Skeletal muscle satellite cell (primary cell): ENCODE results near the gene RAN.
"Not testable (repeated sequence)": the region's sequence is repeated elsewhere in the genome, so short reads cannot be mapped to it uniquely, and the experiment has no call there.

Experiments
- H3K27me3 ChIP-seq: 2 replicates; pipeline ENCODE4 v1.7.0; 2013; ENCODE audit warnings: low read length; ENCODE audit not compliant: control insufficient read depth, insufficient read depth
- H3K36me3 ChIP-seq: 2 replicates; pipeline ENCODE4 v1.7.0; 2013; ENCODE audit warnings: mild to moderate bottlenecking, control low read depth, low read length; ENCODE audit not compliant: insufficient read depth
- H3K4me1 ChIP-seq: 2 replicates; pipeline ENCODE4 v1.7.0; 2013; ENCODE audit warnings: low read length; ENCODE audit not compliant: control insufficient read depth, insufficient read depth
- H3K4me2 ChIP-seq: 2 replicates; pipeline ENCODE4 v1.7.0; 2013; ENCODE audit warnings: mild to moderate bottlenecking, low read length
- H3K4me3 ChIP-seq: 2 replicates; pipeline ENCODE4 v1.7.0; 2013; ENCODE audit warnings: low read length
- H3K9ac ChIP-seq: 2 replicates; pipeline ENCODE4 v1.7.0; 2013; ENCODE audit warnings: mild to moderate bottlenecking, low read depth, low read length, moderate library complexity
- H3K9me3 ChIP-seq: replicated peaks from 2 replicates; pipeline ENCODE4 v1.7.0; 2013; ENCODE audit warnings: mild to moderate bottlenecking, control low read depth, low read length

The RAN gene

DNA sequence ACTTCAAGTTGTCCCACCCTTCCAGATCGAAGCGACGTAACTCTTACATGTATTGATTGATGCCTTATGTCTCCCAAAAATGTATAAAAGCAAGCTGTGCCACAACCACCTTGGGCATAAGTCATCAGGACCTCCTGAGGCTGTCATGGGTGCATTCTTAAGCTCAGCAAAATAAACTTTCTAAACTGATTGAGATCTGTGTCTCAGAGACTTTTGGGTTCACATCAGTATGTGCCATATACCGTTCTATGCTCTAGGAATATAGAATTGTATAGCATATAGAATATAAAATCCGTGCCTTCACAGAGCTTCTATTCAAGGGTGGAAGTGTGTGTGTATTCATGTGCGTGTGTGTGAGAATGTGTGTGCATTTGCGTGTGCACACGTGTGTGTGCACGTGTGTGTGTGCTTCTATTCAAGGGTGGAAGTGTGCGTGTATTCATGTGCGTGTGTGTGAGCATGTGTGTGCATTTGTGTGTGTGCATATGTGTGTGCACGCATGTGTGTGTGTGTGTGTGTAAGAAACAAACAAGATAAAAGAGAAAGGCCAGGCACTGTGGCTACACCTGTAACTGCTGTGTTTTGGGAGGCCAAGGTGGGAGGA is 21.3 kb upstream of the RAN start:
- H3K27me3 ChIP-seq, result peaks cover 22% of the 10 kb centered on the region
- H3K9ac ChIP-seq, result no peak overlapping the region
- H3K36me3 ChIP-seq, result no peaks in the 10 kb centered on the region
- H3K4me3 ChIP-seq, result no peak overlapping the region
- no peaks in the 10 kb centered on the region for H3K9me3 ChIP-seq
- H3K4me2 ChIP-seq, result no peak overlapping the region
- peaks cover 17% of the 10 kb centered on the region for H3K4me1 ChIP-seq

DNA sequence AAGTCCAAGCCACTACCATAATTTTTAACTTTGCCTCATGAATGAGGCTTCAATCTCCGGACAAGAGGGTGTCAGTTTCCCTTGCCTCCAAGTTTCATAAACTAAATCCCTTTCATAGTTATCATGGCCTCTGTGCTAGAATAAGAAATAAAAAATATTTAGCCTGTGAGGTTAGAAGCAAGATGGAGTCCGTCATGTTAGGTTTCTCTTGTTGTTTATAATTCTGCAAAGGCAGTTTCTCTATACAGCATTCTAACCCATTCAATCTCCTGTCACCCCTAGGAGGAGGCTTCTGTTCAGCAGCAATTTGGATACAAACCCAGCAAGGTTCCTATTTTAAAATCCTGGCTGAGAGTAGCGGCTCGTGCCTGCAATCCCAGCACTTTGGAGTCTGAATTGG is 15.8 kb upstream of the RAN start:
- no peaks in the 10 kb centered on the region for H3K9me3 ChIP-seq

DNA sequence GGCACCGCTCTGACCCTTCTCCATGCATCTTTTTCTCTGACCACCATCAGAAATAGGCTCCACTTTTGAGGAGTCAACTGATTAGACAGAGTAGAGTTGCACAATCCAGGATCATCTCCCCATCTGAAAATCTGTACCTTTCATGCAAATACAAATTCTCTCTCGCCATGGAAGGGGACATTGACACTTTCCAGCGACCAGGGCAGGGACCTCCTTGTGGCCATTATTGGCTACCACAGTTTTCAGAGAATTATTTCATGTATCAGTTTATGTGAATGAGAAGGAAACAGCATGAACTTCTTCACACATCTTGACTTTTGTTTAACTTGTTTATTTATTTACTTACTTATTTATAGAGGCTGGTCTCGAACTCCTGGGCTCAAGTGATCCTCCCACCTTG is 13.8 kb upstream of the RAN start:
- Histone ChIP-seq H3K4me1 (no peaks in the 10 kb centered on the region), H3K9ac (no peak overlapping the region), H3K4me3 (no peak overlapping the region)

More for the DNA sequence above, 15.8 kb upstream of the RAN start:
- Histone ChIP-seq H3K4me3 (no peak overlapping the region), H3K9ac (no peak overlapping the region), H3K27me3 (peaks cover 22% of the 10 kb centered on the region), H3K4me1 (no peaks in the 10 kb centered on the region), H3K4me2 (no peak overlapping the region), H3K36me3 (no peaks in the 10 kb centered on the region)

DNA sequence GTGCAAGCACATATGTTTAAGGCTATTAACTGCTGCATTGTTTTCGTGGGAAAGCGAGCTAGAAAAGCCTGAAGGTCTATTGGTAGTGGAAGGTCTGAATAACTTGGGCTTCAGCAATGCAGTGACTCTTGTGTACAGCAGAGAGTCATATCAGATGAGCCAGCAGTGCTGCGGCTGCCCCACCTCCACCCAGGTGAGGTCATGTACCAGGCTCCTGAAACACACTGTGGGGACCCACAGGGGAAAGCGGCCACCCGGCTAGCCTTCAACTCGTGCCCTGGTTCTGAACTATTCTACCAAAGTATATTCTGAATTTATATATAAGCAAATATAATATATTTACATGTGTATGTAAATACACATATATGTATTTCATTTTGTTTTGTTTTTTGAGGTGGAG is 12.7 kb upstream of the RAN start:
- Histone ChIP-seq H3K9me3 (no peaks in the 10 kb centered on the region), H3K4me2 (no peak overlapping the region), H3K9ac (no peak overlapping the region), H3K4me3 (no peak overlapping the region), H3K27me3 (peaks cover 5% of the 10 kb centered on the region), H3K4me1 (no peaks in the 10 kb centered on the region), H3K36me3 (no peaks in the 10 kb centered on the region)

More for the DNA sequence above, 13.8 kb upstream of the RAN start:
- Histone ChIP-seq H3K27me3 (peaks cover 15% of the 10 kb centered on the region), H3K9me3 (no peaks in the 10 kb centered on the region), H3K36me3 (no peaks in the 10 kb centered on the region), H3K4me2 (no peak overlapping the region)

DNA sequence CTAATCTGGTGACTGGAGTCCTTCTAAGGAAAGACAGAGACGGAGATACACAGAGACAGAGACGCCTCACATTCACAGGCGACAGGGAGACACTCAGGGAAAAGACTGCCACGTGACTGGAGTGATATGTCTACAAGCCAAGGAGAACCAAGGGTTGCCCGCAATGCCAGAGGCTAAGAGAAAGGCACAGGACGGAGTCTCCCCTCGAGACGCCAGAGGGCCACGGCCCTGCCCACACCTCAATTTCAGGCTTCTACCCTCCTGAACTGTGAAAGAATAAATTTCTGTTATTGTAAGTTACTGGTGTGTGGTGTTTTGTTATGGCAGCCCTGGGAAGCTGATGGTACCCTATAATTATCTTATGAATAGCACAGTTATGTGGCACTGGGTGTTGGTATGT is 11.6 kb upstream of the RAN start:
- H3K9me3 ChIP-seq, result no peaks in the 10 kb centered on the region
- H3K4me2 ChIP-seq, result no peak overlapping the region
- H3K4me3 ChIP-seq, result no peak overlapping the region
- H3K9ac ChIP-seq, result no peak overlapping the region
- H3K27me3 ChIP-seq, result no peaks in the 10 kb centered on the region
- H3K36me3 ChIP-seq, result no peaks in the 10 kb centered on the region
- H3K4me1 ChIP-seq, result no peaks in the 10 kb centered on the region

DNA sequence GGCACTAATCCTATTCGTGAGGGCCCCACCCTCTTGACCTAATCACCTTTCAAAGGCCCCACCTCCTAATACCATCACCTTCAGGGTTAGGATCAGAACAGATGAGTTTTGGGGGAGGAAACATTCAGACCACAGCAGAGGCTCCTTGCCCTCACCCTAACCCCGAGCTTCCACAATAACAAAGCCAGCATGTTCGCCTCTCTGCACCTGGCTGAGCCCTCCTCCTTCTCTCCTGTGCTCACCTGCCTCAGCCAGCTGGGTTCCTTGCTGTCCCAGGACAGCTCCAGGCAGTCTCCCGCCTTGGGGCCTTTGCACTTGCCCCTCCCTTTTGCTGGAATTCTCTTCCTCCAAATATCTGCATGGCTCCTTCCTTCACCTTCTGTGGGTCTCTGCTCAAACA is 9.7 kb upstream of the RAN start:
- H3K4me1 ChIP-seq, result no peaks in the 10 kb centered on the region
- no peaks in the 10 kb centered on the region for H3K27me3 ChIP-seq
- no peak overlapping the region for H3K4me3 ChIP-seq
- H3K36me3 ChIP-seq, result no peaks in the 10 kb centered on the region
- no peaks in the 10 kb centered on the region for H3K9me3 ChIP-seq
- H3K9ac ChIP-seq, result no peak overlapping the region
- no peak overlapping the region for H3K4me2 ChIP-seq

DNA sequence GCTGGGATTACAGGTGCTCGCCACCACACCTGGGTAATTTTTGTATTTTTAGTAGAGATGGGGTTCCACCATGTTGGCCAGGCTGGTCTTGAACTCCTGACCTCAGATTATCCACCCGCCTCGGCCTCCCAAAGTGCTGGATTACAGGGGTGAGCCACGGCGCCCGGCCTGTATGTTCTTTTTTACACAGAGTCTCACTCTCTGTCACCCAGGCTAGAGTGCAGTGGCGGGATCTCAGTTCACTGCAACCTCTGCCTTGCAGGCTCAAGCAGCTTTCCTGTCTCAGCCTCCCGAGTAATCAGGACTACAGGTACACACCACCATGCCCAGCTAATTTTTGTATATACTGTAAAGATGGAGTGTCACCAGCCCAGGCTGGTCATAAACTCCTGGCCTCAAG is 9.1 kb upstream of the RAN start:
- not testable (repeated sequence) for H3K9ac ChIP-seq, H3K4me2 ChIP-seq, H3K4me3 ChIP-seq, H3K4me1 ChIP-seq, H3K36me3 ChIP-seq, H3K9me3 ChIP-seq, H3K27me3 ChIP-seq

DNA sequence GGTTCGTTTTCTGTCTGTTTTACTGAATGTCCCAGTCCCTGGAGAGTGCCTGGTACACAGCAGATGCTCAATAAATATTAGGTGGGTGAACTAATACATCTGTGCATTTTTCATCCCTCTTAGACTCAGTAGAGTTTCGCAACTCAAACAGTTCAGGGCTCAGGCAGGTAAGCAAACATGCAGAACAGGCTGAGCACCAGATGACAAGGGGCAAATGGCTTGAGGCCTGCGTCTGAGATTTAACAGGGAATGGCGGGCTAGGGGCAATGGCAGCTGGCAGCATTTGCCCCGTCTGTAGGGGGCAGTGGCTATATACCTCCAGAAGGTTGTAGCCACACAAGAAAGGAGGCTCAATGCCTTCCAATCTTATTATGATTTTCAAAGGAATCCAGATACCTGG is 8.6 kb upstream of the RAN start:
- Histone ChIP-seq H3K27me3 (no peaks in the 10 kb centered on the region), H3K36me3 (no peaks in the 10 kb centered on the region), H3K4me1 (no peaks in the 10 kb centered on the region), H3K9ac (no peak overlapping the region), H3K4me2 (no peak overlapping the region), H3K4me3 (no peak overlapping the region), H3K9me3 (no peaks in the 10 kb centered on the region)

DNA sequence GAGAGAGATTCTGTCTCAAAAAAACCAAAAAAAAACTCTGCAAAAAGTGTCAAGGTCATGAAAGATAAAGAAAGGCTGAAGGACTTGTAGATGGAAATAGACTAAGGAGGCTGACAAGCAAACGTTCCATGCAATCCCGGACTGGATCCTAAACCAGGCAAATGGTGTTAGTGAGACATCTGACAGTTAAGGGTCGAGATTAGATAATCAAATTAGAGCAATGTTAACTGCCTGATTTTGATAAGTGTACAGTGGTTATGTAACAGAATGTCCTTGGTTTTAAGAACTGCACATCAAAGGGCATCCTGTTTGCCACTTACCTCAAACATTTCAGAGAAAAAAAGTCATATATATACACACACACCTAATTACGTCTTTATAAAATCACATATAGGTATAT is 3.5 kb upstream of the RAN start:
- no peak overlapping the region for H3K4me3 ChIP-seq
- no peak overlapping the region for H3K4me2 ChIP-seq
- H3K36me3 ChIP-seq, result peaks cover 10% of the 10 kb centered on the region

DNA sequence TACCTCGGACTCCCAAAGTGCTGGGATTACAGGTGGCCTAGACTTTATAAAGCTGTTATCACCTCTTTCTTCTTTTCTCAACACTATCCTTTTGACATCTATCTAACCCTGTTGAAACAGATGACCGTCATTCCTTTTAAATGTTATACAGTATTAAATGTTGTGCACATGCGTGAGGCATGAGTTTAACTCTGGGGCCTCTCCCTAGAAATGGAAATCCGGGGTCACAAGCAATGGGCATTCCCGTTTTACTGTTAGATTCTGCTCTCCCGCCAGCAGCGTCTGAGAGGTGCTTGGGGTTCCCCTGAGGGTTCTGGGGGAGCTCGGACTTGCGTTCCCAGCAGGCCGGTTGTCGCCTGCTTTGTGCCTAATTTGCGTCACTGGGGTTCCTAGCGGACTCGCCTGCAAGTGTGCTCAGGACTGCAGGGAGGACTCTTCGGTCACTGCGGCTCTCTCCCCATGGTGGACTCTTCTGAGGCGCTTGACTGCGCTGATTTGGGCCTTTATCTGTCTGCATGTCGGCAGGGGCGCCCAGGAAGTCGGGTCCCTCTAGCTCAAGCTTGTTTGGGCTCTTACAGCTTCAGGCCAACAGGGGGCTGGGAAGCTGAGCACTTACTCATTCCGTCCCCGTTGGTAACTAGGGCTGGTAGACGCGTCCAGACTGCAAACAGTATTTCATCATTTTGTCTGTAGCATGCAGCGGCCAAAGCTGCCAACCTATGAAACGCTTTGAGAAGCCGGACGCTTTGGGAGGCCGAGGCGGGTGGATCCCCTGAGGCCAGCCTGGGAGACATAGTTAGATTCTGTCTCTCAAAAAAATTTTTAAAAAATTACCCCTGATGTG is 1.2 kb upstream of the RAN start:
- Histone ChIP-seq H3K27me3 (no peaks in the 10 kb centered on the region), H3K9me3 (no peaks in the 10 kb centered on the region), H3K36me3 (peaks cover 33% of the 10 kb centered on the region), H3K4me3 (peak overlapping the region; percentile 89), H3K4me2 (peak overlapping the region; percentile 87), H3K9ac (peak overlapping the region; percentile 93), H3K4me1 (peaks cover 20% of the 10 kb centered on the region)

More for the DNA sequence above, 3.5 kb upstream of the RAN start:
- Histone ChIP-seq H3K4me1 (peaks cover 5% of the 10 kb centered on the region), H3K9me3 (no peaks in the 10 kb centered on the region), H3K27me3 (no peaks in the 10 kb centered on the region), H3K9ac (no peak overlapping the region)

DNA sequence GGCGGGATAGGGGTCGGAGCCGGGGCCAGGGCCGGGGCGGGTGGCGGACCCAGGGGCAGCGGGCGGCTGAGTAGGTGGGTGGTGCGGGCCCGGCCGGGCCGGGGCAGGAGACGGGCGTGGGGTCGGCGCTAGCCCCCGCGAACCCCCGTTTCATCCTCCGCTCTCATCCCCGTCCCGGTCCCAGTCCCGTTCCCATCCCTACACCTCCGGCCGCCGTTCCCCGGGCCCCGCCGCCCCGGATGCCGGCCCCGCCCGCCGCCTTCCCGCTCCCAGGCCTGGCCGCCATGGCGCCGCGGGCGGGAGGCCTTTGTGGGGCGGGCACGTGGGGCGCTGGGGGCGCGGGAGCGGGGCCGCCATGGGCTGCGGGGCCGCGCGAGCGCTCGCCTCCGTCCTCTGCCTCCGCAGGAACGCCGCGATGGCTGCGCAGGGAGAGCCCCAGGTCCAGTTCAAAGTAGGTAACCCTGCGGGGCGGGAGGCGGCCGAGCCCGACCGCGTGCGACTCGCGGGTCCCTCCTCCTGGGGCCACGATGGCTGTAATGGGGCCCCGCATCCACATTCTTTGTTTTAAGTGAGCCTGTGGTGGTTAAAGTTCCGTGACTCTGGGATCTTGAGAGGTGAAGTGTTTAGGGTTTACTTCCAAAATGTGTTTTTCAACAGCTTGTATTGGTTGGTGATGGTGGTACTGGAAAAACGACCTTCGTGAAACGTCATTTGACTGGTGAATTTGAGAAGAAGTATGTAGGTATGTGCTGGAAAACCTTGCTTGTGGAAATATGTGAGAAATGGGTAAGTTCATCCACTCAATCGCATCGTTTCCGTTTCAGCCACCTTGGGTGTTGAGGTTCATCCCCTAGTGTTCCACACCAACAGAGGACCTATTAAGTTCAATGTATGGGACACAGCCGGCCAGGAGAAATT is 572 bp downstream of the RAN start:
- Histone ChIP-seq H3K4me2 (peak overlapping the region; percentile 88), H3K36me3 (peaks cover 50% of the 10 kb centered on the region), H3K9me3 (no peaks in the 10 kb centered on the region), H3K4me1 (peaks cover 20% of the 10 kb centered on the region), H3K27me3 (no peaks in the 10 kb centered on the region), H3K4me3 (peak overlapping the region; percentile 81), H3K9ac (peak overlapping the region; percentile 93)
